ENCODE results near the gene P2RY8.
"Not testable (repeated sequence)": the region's sequence is repeated elsewhere in the genome, so short reads cannot be mapped to it uniquely, and the experiment has no call there.

P2RY8 gene

DNA sequence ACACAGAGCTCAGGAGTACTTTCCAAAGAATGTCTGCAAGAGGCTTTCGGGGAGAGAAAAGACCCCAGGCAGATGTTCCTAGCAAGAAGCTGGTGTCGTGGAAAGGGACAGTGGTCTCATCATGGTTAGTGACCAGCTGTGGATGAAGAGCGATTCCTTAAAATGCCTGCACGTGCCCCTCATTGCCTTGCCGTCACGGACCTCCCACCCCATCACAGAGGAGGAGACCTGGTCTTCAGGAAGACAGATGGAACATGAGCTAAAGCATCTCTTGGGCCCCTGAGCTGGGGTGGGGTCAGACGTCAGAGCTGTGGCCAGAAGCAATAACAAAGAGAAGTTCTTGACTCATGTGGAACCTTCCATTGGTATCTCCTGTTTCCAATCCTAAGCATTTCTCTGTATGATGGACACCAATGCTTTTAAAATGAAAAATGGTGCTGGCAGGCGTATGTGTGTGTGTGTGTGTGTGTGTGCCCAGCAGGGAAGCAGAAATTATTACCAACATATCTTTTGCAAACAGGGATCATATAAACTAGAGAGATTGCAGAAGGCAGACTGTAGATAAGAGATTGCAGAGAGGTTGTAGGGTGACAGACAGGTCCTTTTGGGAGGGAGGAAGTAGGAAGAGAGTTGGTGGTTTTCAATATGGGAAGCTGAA, 59.1 kb downstream of the P2RY8 start:
- no peak overlapping the region for H3K27ac ChIP-seq
- TF ChIP-seq CTCF (conservative IDR thresholded peaks at IDR 0.05), result no peak

DNA sequence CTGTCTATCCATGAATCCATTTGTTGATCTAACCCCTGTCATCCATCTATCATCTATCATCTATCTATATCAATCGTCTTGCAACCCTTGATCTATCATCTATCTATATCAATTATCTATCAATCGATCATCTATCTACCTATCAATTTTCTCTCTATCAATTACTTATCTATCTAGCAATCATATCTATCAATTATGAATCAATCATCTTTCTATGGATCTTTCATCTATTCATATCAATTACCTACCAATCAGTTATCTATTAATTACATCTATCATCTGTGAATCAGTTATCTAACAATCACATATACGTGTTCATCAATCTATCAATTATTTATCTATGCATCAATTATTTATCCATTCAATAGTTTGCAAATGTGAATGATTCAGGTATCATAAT, 59.8 kb downstream of the P2RY8 start:
- TF ChIP-seq CTCF (conservative IDR thresholded peaks at IDR 0.05), result no peak
- H3K27ac ChIP-seq, result no peak overlapping the region

DNA sequence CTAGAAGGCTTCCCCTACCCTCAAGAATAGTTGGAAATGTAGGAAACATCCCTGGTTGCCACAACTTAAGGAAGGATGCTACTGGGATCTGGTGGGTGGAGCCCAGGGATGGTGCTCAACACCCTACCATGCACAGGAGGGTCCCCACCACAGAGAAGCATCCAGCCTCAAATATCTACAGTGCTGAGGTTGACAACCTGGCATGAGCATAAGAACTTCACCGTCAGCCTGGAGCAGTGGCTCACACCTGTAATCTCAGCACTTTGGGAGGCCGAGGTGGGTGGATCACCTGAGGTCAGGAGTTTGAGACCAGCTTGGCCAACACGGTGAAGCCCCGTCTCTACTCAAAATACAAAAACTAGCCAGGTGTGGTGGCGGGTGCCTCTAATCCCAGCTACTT, 60.3 kb downstream of the P2RY8 start:
- TF ChIP-seq CTCF (conservative IDR thresholded peaks at IDR 0.05), result no peak
- H3K27ac ChIP-seq, result no peak overlapping the region

- H3K27ac ChIP-seq, result no peak overlapping the region
- no peak for TF ChIP-seq CTCF (conservative IDR thresholded peaks at IDR 0.05)
Measured at GRCh38 chrX:1475881-1476280, 61.1 kb downstream of the P2RY8 start.

DNA sequence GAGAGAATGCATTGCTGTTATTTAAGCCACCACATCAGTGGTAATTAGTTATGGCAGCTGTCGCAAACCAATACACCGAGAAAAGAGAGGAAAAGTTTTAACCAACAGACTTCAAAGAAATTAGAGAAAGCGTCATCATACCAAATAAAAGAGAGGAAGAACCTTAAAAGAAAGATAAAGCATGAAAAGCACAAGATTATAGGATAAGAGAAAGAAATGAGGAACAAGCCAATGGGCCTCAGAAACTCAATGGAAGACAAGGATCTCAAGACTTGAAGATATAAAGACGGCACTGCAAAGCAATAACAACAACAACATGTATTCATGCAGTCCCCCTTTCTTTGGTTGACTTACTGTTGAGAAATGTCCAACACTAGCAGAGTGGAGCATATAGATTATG, 61.5 kb downstream of the P2RY8 start:
- H3K27ac ChIP-seq, result no peak overlapping the region
- TF ChIP-seq CTCF (conservative IDR thresholded peaks at IDR 0.05), result no peak

- H3K27ac ChIP-seq, result not testable (repeated sequence)
Measured at GRCh38 chrX:1474593-1474992, 62.4 kb downstream of the P2RY8 start.

DNA sequence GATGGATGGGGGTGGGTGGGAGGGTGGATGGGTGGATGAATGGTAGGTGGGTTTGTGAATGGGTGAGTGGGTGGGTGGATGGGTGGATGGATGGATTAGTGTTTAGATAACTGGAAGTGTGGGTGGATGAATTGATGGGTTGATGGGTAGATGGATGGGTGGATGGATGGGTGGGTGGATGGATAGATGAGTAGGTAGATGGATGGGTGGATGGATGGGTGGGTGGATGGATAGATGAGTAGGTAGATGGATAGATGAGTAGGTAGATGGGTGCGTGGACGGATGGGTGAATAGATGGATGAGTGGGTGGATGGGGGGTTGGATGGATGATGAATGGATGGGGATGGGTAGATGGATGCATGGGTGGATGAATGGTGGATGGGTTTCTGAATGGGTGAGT, 64.0 kb downstream of the P2RY8 start:
- no peak for TF ChIP-seq CTCF (conservative IDR thresholded peaks at IDR 0.05)

GRCh38 chrX:1468250-1468772, 68.7 kb downstream of the P2RY8 start:
- no peak overlapping the region for H3K27ac ChIP-seq
- TF ChIP-seq CTCF (conservative IDR thresholded peaks at IDR 0.05), result no peak

More for the DNA sequence above, 64.0 kb downstream of the P2RY8 start:
- H3K27ac ChIP-seq, result no peak overlapping the region
